HTERT RPE-1 (cell line): ENCODE data around the gene DYNC1I2.
"Not testable (repeated sequence)": the region's sequence is repeated elsewhere in the genome, so short reads cannot be mapped to it uniquely, and the experiment has no call there.

Experiments
- in situ Hi-C: fragments of 300-500 bp; cut with MboI; formaldehyde crosslinking; loops from 4 replicates; pipeline ENCODE4 v1.14.3; 2020; ENCODE audit warnings: low sequenced_read_pairs

DYNC1I2 gene

GRCh38 chr2:171712051-171712450 is 24.8 kb downstream of the DYNC1I2 start:
- in situ Hi-C loops, result no loop called here

- in situ Hi-C loops, result no loop called here
These were observed 31.5 kb downstream of the DYNC1I2 start for GRCh38 chr2:171718720-171719119.

GRCh38 chr2:171719660-171720059 is 32.4 kb downstream of the DYNC1I2 start:
- in situ Hi-C loops, result no loop called here

GRCh38 chr2:171723716-171724683 is 36.7 kb downstream of the DYNC1I2 start:
- in situ Hi-C loops, result no loop called here

- in situ Hi-C loops, result no loop called here
These were observed 39.7 kb downstream of the DYNC1I2 start for GRCh38 chr2:171726847-171727450.

- in situ Hi-C loops, result no loop called here
These were observed 42.0 kb downstream of the DYNC1I2 start for GRCh38 chr2:171728989-171729951.

GRCh38 chr2:171729952-171730317 is 42.7 kb downstream of the DYNC1I2 start:
- in situ Hi-C loops, result no loop called here

- in situ Hi-C loops, result no loop called here
These were observed 48.9 kb downstream of the DYNC1I2 start for GRCh38 chr2:171735991-171736710.

- in situ Hi-C loops, result no loop called here
These were observed 53.9 kb downstream of the DYNC1I2 start for GRCh38 chr2:171741189-171741588.

GRCh38 chr2:171742760-171743159 is 55.5 kb downstream of the DYNC1I2 start:
- in situ Hi-C loops, result no loop called here

- in situ Hi-C loops, result no loop called here
These were observed 57.9 kb downstream of the DYNC1I2 start for GRCh38 chr2:171745141-171745540.

GRCh38 chr2:171745806-171746205 is 58.5 kb downstream of the DYNC1I2 start:
- in situ Hi-C loops, result no loop called here

- in situ Hi-C loops, result no loop called here
These were observed 60.1 kb downstream of the DYNC1I2 start for GRCh38 chr2:171747371-171747770.

GRCh38 chr2:171754254-171754939 is 67.1 kb downstream of the DYNC1I2 start:
- in situ Hi-C loops, result no loop called here

- in situ Hi-C loops, result not testable (repeated sequence)
These were observed 71.5 kb downstream of the DYNC1I2 start for GRCh38 chr2:171758762-171759161.

GRCh38 chr2:171761176-171761575 is 73.9 kb downstream of the DYNC1I2 start:
- in situ Hi-C loops, result not testable (repeated sequence)

- in situ Hi-C loops, result no loop called here
These were observed 75.8 kb downstream of the DYNC1I2 start for GRCh38 chr2:171762879-171763573.

GRCh38 chr2:171763602-171764001 is 76.3 kb downstream of the DYNC1I2 start:
- in situ Hi-C loops, result no loop called here

GRCh38 chr2:171771463-171771862 is 84.2 kb downstream of the DYNC1I2 start:
- in situ Hi-C loops, result no loop called here
